Amniotic stem cell (primary cell): ENCODE results near the gene G6PC1.
"Not testable (repeated sequence)": the region's sequence is repeated elsewhere in the genome, so short reads cannot be mapped to it uniquely, and the experiment has no call there.

Source experiments
- DNase-seq: peaks from one replicate; lab custom pipeline; 2025; lab: John Stamatoyannopoulos, UW

The G6PC1 gene

DNA sequence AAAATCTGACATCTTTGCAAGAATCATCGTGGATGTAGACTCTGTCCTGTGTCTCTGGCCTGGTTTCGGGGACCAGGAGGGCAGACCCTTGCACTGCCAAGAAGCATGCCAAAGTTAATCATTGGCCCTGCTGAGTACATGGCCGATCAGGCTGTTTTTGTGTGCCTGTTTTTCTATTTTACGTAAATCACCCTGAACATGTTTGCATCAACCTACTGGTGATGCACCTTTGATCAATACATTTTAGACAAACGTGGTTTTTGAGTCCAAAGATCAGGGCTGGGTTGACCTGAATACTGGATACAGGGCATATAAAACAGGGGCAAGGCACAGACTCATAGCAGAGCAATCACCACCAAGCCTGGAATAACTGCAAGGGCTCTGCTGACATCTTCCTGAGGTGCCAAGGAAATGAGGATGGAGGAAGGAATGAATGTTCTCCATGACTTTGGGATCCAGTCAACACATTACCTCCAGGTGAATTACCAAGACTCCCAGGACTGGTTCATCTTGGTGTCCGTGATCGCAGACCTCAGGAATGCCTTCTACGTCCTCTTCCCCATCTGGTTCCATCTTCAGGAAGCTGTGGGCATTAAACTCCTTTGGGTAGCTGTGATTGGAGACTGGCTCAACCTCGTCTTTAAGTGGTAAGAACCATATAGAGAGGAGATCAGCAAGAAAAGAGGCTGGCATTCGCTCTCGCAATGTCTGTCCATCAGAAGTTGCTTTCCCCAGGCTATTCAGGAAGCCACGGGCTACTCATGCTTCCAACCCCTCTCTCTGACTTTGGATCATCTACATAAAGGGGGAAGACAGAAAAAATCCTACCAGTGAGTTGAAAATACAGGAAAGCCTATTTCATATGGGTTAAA lies at the start of gene G6PC1:
Gene G6PC1 (plus strand): TSS at position 340 of the 872 bp plus-strand sequence. CDS start 78 bp downstream, at position 418.
- DNase-seq: no peak

DNA sequence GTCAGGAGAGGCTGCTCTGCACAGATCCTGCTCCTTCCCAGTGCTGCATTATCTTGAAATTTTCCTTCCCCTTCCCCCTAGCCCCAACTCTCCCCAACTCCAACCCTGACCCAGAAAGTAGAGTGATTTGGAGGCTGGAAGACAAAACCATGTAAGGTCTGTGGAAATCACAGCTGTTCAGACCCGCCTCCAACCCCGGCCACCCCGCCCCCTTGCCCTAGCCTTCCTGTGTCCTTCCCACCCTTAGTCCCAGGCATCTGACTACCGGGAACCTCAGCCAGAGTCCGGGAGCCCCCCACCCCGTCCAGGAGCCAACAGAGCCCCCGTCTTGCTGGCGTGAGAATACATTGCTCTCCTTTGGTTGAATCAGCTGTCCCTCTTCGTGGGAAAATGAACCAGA lies 49.6 kb upstream of the G6PC1 start, which contains the start of gene AOC3:
Gene AOC3 (plus strand): TSS at position 246 of the 400 bp plus-strand sequence. CDS start 145 bp downstream, at position 391.
- DNase-seq: no peak

DNA sequence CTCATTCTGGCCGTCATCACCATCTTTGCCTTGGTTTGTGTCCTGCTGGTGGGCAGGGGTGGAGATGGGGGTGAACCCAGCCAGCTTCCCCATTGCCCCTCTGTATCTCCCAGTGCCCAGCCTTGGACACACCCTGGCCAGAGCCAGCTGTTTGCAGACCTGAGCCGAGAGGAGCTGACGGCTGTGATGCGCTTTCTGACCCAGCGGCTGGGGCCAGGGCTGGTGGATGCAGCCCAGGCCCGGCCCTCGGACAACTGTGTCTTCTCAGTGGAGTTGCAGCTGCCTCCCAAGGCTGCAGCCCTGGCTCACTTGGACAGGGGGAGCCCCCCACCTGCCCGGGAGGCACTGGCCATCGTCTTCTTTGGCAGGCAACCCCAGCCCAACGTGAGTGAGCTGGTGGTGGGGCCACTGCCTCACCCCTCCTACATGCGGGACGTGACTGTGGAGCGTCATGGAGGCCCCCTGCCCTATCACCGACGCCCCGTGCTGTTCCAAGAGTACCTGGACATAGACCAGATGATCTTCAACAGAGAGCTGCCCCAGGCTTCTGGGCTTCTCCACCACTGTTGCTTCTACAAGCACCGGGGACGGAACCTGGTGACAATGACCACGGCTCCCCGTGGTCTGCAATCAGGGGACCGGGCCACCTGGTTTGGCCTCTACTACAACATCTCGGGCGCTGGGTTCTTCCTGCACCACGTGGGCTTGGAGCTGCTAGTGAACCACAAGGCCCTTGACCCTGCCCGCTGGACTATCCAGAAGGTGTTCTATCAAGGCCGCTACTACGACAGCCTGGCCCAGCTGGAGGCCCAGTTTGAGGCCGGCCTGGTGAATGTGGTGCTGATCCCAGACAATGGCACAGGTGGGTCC lies 49.0 kb upstream of the G6PC1 start:
- DNase-seq: not testable (repeated sequence)

DNA sequence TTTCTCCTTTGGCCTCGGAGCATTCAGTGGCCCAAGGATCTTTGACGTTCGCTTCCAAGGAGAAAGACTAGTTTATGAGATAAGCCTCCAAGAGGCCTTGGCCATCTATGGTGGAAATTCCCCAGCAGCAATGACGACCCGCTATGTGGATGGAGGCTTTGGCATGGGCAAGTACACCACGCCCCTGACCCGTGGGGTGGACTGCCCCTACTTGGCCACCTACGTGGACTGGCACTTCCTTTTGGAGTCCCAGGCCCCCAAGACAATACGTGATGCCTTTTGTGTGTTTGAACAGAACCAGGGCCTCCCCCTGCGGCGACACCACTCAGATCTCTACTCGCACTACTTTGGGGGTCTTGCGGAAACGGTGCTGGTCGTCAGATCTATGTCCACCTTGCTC lies 48.2 kb upstream of the G6PC1 start:
- DNase-seq: no peak

DNA sequence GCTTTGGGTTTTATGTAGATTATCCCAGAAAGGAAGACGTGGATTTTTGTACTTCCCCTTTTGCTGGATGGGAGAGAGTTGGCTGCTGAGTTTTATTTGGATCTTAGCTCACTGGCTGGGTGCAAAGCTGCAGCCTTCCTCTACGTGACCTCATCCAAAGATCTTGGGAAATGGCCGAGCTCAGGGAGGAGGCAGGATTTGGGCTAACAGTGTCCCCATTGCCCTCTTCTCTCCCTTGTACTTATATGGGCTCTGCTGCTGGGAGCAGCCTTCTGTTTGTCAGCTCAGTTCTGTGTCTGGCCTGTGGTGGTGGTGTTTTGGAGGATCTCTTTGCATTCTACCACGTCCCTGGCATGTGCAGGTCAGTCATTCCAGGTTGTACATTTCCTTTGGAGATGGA lies 47.6 kb upstream of the G6PC1 start:
- no peak for DNase-seq

DNA sequence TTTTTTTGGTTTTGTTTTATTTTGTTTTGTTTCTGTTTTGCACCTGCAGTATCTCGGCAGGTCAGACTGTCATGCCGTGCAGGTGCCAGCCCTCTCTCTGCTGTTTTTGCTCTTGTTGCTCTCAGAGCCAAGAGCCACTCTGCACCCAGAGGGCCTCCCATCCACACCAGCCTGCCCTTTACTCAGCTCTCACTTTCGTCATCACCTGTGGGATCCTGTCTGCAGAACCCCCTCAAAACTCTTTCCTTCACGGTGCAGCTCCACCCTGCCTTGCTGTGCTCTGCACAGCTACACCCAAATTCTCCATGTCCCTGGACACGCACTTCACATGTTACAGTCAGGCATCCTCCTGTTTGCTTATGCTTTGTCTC lies 47.0 kb upstream of the G6PC1 start:
- no peak for DNase-seq

DNA sequence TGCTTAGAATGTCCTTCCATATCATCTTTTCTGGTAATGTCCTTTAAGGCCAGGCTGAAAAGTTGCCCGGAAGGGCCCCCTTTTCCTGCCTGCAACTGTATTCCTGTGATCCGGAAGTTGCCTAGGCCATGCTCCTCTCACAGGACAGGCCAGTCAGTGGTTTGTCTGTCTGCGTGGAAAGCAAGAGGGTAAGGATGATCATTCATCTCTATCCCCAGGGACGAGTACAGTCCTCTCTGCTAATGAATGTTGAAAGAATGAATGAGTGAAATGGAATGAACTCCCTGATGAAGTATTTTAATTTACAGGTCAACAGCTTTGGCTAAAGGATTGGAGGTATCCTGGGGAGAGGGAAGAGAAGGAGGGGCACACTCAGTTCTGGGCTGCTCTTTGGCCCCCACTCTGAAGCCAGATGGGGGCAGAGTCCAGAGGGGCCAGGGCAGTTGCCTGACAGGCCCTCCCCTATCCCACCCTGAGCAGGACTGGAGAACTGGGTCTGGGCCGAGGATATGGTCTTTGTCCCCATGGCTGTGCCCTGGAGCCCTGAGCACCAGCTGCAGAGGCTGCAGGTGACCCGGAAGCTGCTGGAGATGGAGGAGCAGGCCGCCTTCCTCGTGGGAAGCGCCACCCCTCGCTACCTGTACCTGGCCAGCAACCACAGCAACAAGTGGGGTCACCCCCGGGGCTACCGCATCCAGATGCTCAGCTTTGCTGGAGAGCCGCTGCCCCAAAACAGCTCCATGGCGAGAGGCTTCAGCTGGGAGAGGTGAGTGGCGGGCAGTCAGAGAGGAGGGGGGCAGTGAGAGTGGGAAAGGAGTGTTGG lies 46.4 kb upstream of the G6PC1 start:
- DNase-seq: no peak

DNA sequence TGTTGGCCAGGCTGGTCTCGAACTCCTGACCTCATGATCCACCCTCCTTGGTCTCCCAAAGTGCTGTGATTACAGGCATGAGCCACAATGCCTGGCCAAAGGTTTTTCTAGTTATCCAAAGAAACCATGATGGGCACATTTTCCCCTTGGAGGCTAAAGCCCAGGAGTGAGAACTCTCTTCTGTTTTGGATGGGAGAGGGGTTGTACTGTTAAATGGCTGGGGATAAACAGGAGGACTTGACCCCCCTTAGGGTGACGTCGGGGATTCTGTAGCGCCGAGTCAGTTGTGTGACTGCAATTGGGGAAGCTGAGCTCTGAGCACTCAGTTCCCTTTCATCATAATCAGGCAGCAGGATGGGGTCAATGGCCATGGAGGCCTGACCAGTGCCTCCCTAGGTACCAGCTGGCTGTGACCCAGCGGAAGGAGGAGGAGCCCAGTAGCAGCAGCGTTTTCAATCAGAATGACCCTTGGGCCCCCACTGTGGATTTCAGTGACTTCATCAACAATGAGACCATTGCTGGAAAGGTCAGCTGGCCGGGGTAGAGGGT lies 45.5 kb upstream of the G6PC1 start:
- no peak for DNase-seq

DNA sequence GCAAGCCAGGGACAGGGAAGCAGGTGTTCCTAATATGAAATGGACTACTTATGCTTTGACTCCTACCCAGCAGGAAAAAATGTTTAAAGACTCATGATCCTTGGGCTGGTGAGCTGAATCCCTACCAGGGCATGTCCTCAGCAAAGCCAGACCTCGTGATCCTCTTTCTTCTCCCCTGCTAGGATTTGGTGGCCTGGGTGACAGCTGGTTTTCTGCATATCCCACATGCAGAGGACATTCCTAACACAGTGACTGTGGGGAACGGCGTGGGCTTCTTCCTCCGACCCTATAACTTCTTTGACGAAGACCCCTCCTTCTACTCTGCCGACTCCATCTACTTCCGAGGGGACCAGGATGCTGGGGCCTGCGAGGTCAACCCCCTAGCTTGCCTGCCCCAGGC lies 44.5 kb upstream of the G6PC1 start:
- not testable (repeated sequence) for DNase-seq

DNA sequence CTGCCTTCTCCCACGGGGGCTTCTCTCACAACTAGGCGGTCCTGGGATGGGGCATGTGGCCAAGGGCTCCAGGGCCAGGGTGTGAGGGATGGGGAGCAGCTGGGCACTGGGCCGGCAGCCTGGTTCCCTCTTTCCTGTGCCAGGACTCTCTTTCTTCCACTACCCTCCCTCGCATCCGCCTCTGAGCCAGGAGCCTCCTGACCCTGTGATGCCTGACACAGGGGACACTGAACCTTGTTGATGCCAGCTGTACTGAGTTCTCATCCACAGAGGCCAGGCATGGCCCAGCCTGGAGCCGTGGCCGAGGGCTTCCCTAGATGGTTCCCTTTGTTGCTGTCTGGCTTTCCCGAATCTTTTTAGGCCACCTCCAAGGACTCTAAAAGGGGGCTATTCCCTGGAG lies 44.1 kb upstream of the G6PC1 start:
- DNase-seq: not testable (repeated sequence)

DNA sequence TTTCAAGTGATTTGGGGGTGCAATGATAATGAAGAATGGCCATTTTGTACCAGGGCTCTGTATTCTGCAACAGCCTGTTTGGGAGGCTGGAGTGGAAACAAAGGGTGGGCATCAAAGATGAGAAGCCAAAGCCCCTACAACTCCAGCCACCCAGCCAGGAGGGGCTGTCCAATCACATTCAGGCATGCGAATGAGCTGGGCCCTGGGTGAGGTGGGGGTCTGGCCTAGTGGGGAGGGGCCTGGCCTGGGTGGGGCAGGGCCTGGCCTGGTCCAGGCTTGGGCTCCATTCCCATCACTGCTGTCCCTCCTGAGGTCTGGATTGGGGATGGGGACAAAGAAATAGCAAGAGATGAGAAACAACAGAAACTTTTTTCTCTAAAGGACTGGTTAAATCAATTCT lies 43.2 kb upstream of the G6PC1 start:
- DNase-seq: no peak

DNA sequence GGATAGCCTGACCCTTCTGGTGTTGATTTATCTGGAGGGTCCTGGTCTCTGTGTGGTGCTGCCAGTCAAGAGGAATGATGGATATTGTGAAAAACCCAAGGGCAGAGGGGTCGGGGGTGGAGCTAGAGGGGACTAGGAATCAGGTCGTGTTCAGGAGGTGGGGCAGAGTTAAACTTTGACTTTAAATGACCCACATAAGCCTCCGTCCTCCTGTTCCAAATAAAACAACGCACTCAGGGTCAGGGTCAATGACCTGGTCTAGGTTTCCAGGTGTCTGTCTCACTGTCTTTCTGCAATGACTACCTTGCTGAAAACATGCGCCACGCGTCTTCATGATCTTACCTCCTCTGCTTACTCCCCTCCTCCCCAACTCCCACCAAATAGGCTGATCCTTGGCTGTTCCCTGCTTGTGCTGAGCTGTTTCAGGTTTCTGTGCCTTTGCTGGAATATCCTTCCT lies 34.9 kb upstream of the G6PC1 start:
- DNase-seq: no peak

DNA sequence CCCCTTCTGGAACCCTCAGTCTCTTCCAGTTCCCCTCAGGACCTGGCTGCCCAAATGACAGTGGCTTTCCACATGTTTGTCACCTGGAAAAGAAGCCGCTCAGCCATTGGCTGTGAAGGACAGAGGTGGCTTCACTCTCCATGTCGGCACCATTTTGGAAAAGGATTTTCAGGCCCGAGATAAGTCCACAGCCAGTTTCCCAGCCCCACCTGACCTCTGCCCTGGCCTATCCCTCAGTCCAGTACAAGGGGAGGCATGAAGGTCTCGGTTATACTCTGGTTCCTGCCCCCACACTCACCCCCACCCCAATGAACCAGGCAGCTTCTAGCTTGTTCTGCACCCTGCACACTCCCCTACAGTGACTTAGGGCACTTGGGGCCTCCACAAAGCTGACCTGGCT lies 34.4 kb upstream of the G6PC1 start:
- no peak for DNase-seq

DNA sequence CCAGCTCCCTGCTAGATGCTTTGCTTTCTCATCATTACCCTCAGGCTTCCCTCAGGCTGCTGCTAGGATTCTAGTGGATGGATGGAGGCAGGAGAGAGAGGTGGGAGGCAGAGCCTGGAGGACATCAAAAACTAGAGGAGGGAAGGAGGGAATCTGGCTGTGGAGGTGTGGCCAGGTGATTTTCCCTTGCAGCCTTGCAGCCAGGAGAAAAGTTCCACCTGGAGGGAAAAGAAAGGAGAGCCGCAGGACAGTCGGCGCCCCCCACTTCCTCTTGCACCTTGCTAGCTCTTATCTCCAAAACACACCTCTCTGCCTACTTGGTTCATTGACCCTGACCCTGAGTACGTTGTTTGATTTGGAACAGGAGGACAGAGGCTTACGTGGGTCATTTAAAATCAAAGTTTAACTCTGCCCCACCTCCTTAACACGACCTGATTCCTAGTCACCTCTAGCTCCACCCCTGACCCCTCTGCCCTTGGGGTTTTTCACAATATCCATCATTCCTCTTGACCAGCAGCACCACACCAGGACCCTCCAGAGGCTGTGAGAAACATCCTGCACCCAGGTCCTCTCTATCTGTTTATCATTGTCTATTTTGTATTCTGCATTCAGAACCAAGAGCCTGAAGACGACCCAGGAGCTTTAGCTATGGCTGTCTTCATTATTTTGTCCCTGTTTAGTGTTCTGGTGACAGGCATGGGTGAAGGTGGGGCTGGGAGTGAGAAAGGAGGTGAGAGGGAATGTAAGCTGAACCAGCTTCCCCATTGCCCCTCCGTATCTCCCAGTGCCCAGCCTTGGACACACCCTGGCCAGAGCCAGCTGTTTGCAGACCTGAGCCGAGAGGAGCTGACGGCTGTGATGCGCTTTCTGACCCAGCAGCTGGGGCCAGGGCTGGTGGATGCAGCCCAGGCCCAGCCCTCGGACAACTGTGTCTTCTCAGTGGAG lies 33.7 kb upstream of the G6PC1 start:
- DNase-seq: no peak

DNA sequence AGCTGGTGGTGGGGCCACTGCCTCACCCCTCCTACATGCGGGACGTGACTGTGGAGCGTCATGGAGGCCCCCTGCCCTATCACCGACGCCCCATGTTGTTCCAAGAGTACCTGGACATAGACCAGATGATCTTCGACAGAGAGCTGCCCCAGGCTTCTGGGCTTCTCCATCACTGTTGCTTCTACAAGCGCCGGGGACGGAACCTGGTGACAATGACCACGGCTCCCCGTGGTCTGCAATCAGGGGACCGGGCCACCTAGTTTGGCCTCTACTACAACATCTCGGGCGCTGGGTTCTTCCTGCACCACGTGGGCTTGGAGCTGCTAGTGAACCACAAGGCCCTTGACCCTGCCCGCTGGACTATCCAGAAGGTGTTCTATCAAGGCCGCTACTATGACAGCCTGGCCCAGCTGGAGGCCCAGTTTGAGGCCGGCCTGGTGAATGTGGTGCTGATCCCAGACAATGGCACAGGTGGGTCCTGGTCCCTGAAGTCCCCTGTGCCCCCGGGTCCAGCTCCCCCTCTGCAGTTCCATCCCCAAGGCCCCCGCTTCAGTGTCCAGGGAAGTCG lies 32.8 kb upstream of the G6PC1 start:
- not testable (repeated sequence) for DNase-seq

DNA sequence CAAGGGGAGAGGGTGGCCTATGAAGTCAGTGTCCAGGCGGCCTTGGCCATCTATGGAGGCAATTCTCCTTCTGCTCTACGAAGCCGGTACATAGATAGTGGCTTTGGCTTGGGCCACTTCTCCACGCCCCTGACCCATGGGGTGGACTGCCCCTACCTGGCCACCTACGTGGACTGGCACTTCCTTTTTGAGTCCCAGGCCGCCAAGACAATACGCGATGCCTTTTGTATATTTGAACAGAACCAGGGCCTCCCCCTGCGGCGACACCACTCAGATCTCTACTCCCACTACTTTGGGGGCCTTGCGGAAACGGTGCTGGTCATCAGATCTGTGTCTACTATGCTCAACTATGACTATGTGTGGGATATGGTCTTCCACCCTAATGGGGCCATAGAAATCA lies 32.3 kb upstream of the G6PC1 start:
- DNase-seq: no peak

DNA sequence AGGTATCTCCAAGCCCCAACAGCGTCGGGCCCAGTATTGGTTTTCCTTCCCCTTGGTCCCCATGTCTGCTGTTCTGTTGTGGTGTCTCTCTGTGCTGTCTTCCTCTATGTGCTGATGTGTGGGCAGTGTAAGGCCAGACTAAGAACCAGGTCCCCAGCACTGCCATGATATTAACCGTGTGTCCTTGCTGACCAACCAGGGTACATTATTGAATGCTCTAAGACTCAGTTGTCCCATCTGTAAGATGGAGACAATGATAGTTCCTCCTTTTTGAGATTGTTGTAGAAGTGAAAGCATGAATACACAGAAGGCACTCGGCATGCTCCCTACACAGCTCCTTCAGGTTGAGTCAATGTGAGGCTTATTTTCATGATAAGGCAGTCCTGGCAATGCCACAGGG lies 29.0 kb upstream of the G6PC1 start:
- no peak for DNase-seq

DNA sequence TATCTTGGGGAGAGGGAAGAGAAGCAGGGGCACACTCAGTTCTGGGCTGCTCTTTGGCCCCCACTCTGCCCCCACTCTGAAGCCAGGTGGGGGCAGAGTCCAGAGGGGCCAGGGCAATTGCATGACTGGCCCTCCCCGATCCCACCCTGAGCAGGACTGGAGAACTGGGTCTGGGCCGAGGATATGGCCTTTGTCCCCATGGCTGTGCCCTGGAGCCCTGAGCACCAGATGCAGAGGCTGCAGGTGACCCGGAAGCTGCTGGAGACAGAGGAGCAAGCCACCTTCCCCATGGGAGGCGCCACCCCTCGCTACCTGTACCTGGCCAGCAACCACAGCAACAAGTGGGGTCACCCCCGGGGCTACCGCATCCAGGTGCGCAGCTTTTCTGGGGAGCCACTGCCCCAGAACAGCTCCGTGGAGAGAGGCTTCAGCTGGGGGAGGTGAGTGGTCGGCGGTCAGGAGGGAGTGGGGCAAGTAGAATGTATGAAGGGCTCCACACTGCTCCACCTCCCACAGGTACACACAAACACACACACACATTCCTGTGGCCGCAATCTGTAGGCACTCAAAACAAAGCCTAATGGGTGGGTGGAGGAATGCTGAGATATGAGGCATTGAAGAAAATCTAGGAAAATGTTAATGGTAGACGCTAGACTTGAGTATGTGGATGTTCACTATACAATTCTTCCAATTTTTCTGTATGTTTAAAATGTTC lies 28.2 kb upstream of the G6PC1 start:
- DNase-seq: no peak

DNA sequence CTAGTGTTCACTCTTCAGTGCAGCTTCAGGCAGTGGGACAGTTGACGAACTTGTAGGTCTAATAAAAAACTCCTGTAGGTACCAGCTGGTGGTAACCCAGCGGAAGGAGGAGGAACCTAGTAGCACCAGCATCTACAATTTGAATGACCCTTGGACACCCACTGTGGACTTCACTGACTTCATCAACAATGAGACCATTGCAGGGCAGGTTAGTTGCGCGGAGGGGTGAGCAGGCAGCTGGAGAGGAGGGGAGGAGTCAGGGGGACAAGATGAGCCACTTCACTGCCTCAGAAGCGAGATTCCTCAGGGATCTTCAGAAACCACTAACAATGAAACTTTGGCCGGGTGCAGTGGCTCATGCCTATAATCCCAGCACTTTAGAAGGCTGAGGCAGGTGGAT lies 27.3 kb upstream of the G6PC1 start:
- no peak for DNase-seq
